HG02970 (cell line): ENCODE results near the gene LAMA3.

Experiments
- ATAC-seq: cut with Tn5 transposase; IDR thresholded peaks from one replicate; pipeline ENCODE4 v1.9.1; 2021; ENCODE audit warnings: mild to moderate bottlenecking, moderate library complexity, moderate number of reproducible peaks; ENCODE audit not compliant: unreplicated experiment, low FRiP score

The LAMA3 gene

GRCh38 chr18:23669202-23669766 lies 20.0 kb upstream of the LAMA3 start:
- no peak for ATAC-seq

GRCh38 chr18:23669804-23670405 lies 19.3 kb upstream of the LAMA3 start:
- no peak for ATAC-seq

- no peak for ATAC-seq
Observed at GRCh38 chr18:23671564-23671963, 17.7 kb upstream of the LAMA3 start.

GRCh38 chr18:23673725-23674124 lies 15.5 kb upstream of the LAMA3 start:
- no peak for ATAC-seq

- ATAC-seq: no peak
Observed at GRCh38 chr18:23675236-23675635, 14.0 kb upstream of the LAMA3 start.

- ATAC-seq: no peak
Observed at GRCh38 chr18:23675896-23676295, 13.4 kb upstream of the LAMA3 start.

- ATAC-seq: no peak
Observed at GRCh38 chr18:23682045-23682444, 7.2 kb upstream of the LAMA3 start.

GRCh38 chr18:23682472-23682871 lies 6.8 kb upstream of the LAMA3 start:
- no peak for ATAC-seq

- no peak for ATAC-seq
Observed at GRCh38 chr18:23683155-23683554, 6.1 kb upstream of the LAMA3 start.

GRCh38 chr18:23683671-23684070 lies 5.6 kb upstream of the LAMA3 start:
- ATAC-seq: no peak

GRCh38 chr18:23684515-23685197 lies 4.6 kb upstream of the LAMA3 start:
- no peak for ATAC-seq

- ATAC-seq: no peak
Observed at GRCh38 chr18:23688528-23688927, 725 bp upstream of the LAMA3 start.

GRCh38 chr18:23689616-23690504 lies 607 bp downstream of the LAMA3 start:
- no peak for ATAC-seq

GRCh38 chr18:23690505-23691068 lies 1.3 kb downstream of the LAMA3 start:
- no peak for ATAC-seq

GRCh38 chr18:23693846-23694245 lies 4.6 kb downstream of the LAMA3 start:
- ATAC-seq: no peak

- ATAC-seq: no peak
Observed at GRCh38 chr18:23694637-23695430, 5.6 kb downstream of the LAMA3 start.

- ATAC-seq: no peak
Observed at GRCh38 chr18:23701017-23701416, 11.8 kb downstream of the LAMA3 start.

- no peak for ATAC-seq
Observed at GRCh38 chr18:23701544-23702064, 12.4 kb downstream of the LAMA3 start.

- no peak for ATAC-seq
Observed at GRCh38 chr18:23702606-23703005, 13.4 kb downstream of the LAMA3 start.
